Left lung (tissue), 10 donors: Measurements from ENCODE around the gene ARHGEF26. TPM values are rescaled to one million over a fixed set of nuclear protein-coding genes. Genes with fewer than 3 reads are reported as not detected.

Experiments used
- ATAC-seq: fragments of 200-7000 bp; cut with Tn5 transposase; one replicate; pipeline ENCODE4 v1.9.1; 2020; ENCODE audit warnings: moderate library complexity
- DNase-seq, 4 donors: peaks; one replicate each; pipeline ENCODE4 v3.0.0-alpha.2; 2013 to 2020
- H3K27ac ChIP-seq, 2 donors: fragments of 200-600 bp; sonication (generic) in 1 of 2; one replicate each; pipeline versions ENCODE4 v1.5.0 to v1.8.0; 2020 to 2021
- H3K27me3 ChIP-seq, 2 donors: fragments of 200-600 bp; sonication (generic) in 1 of 2; one replicate each; pipeline versions ENCODE4 v1.5.0 to v1.8.0; 2020 to 2021
- H3K36me3 ChIP-seq, 2 donors: fragments of 200-600 bp; sonication (generic) in 1 of 2; one replicate each; pipeline versions ENCODE4 v1.5.0 to v1.8.0; 2020 to 2021
- H3K4me1 ChIP-seq, 2 donors: fragments of 200-600 bp; one replicate each; pipeline ENCODE4 v1.8.0; 2021
- H3K4me3 ChIP-seq, 2 donors: fragments of 200-600 bp; sonication (generic) in 1 of 2; one replicate each; pipeline versions ENCODE4 v1.5.0 to v1.8.0; 2020 to 2021; ENCODE audit warnings: mild to moderate bottlenecking in 1 of 2
- H3K9me3 ChIP-seq, 2 donors: fragments of 200-600 bp; sonication (generic) in 1 of 2; one replicate each; pipeline versions ENCODE4 v1.5.0 to v1.8.0; 2020 to 2021
- CTCF ChIP-seq, 2 donors: fragments of 200-600 bp; sonication (generic) in 1 of 2; IDR thresholded peaks; one replicate each; pipeline versions ENCODE4 v1.5.0 to v1.8.0; 2021; ENCODE audit warnings: antibody characterized with exemption in 2 of 2
- intact Hi-C, 2 donors: fragments of 100-400 bp; cut with DNase I; formaldehyde crosslinking; loops; one replicate each; pipeline versions ENCODE4 v1.11.2 to v1.14.2; 2022
- polyA plus RNA-seq, 6 donors: library from polyadenylated mRNA; unstranded; fragments of 120-200 nt; gene quantifications; one replicate each; pipeline ENCODE4 v1.2.1, GENCODE V29; 2013; ENCODE audit not compliant: insufficient read length in 6 of 6
- total RNA-seq, 2 donors: library from RNA; stranded (reverse); fragmentation: NEBNext Ultra II Directional; extraction: Animal tissue kit (Norgen Biotek cat#: 25700); gene quantifications; one replicate each; pipeline ENCODE4 v1.2.1, GENCODE V29; 2021
- donor health status: DM: no; HTN: yes; CAD: no.
- donor health status: DM: no; HTN: no; CAD: no.

The ARHGEF26 gene
- total and polyA plus RNA-seq, 8 donors = 25.2 to 58.8 (median 30.0) TPM

- ATAC-seq = no peak
- H3K27me3 ChIP-seq = no peaks in the 10 kb centered on the region
- no peak overlapping the region for H3K27ac ChIP-seq
- H3K36me3 ChIP-seq = no peaks in the 10 kb centered on the region
- no peak for TF ChIP-seq CTCF (IDR thresholded peaks at IDR 0.05)
- no peak overlapping the region for H3K4me3 ChIP-seq
- H3K4me1 ChIP-seq = no peaks in the 10 kb centered on the region
- intact Hi-C loops = no loop called here
- no peak for DNase-seq
- H3K9me3 ChIP-seq = no peaks in the 10 kb centered on the region
These were observed 56.2 kb downstream of the ARHGEF26 start for GRCh38 chr3:154177406-154177805.

GRCh38 chr3:154178172-154178571, 57.0 kb downstream of the ARHGEF26 start:
- Histone ChIP-seq H3K4me1 (no peaks in the 10 kb centered on the region), H3K4me3 (no peak overlapping the region), H3K27me3 (no peaks in the 10 kb centered on the region), H3K27ac (no peak overlapping the region), H3K36me3 (no peaks in the 10 kb centered on the region), H3K9me3 (no peaks in the 10 kb centered on the region)
- DNase-seq (no peak), ATAC-seq (no peak)
- TF ChIP-seq CTCF (IDR thresholded peaks at IDR 0.05) = no peak
- intact Hi-C loops = no loop called here

GRCh38 chr3:154180836-154181691, 59.9 kb downstream of the ARHGEF26 start:
- intact Hi-C loops = no loop called here

GRCh38 chr3:154182322-154182922, 61.2 kb downstream of the ARHGEF26 start:
- Histone ChIP-seq H3K9me3 (no peaks in the 10 kb centered on the region), H3K27me3 (no peaks in the 10 kb centered on the region), H3K4me1 (no peaks in the 10 kb centered on the region), H3K27ac (no peak overlapping the region), H3K4me3 (no peak overlapping the region), H3K36me3 (no peaks in the 10 kb centered on the region)
- ATAC-seq (no peak), DNase-seq (no peak)
- TF ChIP-seq CTCF (IDR thresholded peaks at IDR 0.05) = no peak
- intact Hi-C loops = no loop called here

More at GRCh38 chr3:154180836-154181691, 59.9 kb downstream of the ARHGEF26 start:
- Histone ChIP-seq H3K4me1 (no peaks in the 10 kb centered on the region), H3K36me3 (no peaks in the 10 kb centered on the region), H3K4me3 (no peak overlapping the region), H3K27ac (no peak overlapping the region), H3K9me3 (no peaks in the 10 kb centered on the region), H3K27me3 (no peaks in the 10 kb centered on the region)
- ATAC-seq (peak; percentile 77), DNase-seq (peak in 1 of 4 donors; percentile 35)
- no peak for TF ChIP-seq CTCF (IDR thresholded peaks at IDR 0.05)

- intact Hi-C loops = no loop called here
- TF ChIP-seq CTCF (IDR thresholded peaks at IDR 0.05) = no peak
- DNase-seq (no peak), ATAC-seq (peak; percentile 61)
- Histone ChIP-seq H3K27me3 (no peaks in the 10 kb centered on the region), H3K4me1 (no peaks in the 10 kb centered on the region), H3K27ac (no peak overlapping the region), H3K9me3 (no peaks in the 10 kb centered on the region), H3K4me3 (no peak overlapping the region), H3K36me3 (peaks cover 0 to 5% of the 10 kb centered on the region in 2 donors)
These were observed 61.8 kb downstream of the ARHGEF26 start for GRCh38 chr3:154182975-154183374.
